ENCODE measurements around the gene SNTA1.

GRCh38 chr20:33386673-33387072 is 56.9 kb downstream of the SNTA1 start:
- no peak for TF ChIP-seq NR2C1 (IDR thresholded peaks at IDR 0.05)
- TF ChIP-seq NR2C1 (tag; IDR thresholded peaks at IDR 0.05): no peak
- no peak for TF ChIP-seq CSDE1 (IDR thresholded peaks at IDR 0.05)
